SK-MEL-5 (cell line): ENCODE data around the gene KANK3. TPM values are rescaled to one million over a fixed set of nuclear protein-coding genes. Genes with fewer than 3 reads are reported as not detected.
"Not testable (repeated sequence)": the region's sequence is repeated elsewhere in the genome, so short reads cannot be mapped to it uniquely, and the experiment has no call there.

Experiments
- DNase-seq: peaks from one replicate; pipeline ENCODE4 v3.0.0-alpha.2; 2016; ENCODE audit warnings: low read depth, low spot score
- in situ Hi-C: cut with HindIII; loops from 2 replicates; pipeline ENCODE4 v1.10.0; 2016; ENCODE audit warnings: low sequenced_read_pairs, high pct_unique_total_duplicates, low pct_unique_long_range_greater_than_20kb
- small RNA-seq, 2 experiments: library from RNA; depleted of rRNA; stranded (forward); fragments of <200 nt; gene quantifications; one replicate each; pipeline ENCODE3, GENCODE V24; 2014
- total RNA-seq: library from RNA; depleted of rRNA; stranded (reverse); fragments of >200 nt; shearing (Covaris generic); gene quantifications from 2 replicates; pipeline ENCODE4 v1.2.3, GENCODE V29; 2014; rRNA removed

KANK3 gene
- total RNA-seq, 1 experiment from 2014 or later = 0.24 TPM

DNA sequence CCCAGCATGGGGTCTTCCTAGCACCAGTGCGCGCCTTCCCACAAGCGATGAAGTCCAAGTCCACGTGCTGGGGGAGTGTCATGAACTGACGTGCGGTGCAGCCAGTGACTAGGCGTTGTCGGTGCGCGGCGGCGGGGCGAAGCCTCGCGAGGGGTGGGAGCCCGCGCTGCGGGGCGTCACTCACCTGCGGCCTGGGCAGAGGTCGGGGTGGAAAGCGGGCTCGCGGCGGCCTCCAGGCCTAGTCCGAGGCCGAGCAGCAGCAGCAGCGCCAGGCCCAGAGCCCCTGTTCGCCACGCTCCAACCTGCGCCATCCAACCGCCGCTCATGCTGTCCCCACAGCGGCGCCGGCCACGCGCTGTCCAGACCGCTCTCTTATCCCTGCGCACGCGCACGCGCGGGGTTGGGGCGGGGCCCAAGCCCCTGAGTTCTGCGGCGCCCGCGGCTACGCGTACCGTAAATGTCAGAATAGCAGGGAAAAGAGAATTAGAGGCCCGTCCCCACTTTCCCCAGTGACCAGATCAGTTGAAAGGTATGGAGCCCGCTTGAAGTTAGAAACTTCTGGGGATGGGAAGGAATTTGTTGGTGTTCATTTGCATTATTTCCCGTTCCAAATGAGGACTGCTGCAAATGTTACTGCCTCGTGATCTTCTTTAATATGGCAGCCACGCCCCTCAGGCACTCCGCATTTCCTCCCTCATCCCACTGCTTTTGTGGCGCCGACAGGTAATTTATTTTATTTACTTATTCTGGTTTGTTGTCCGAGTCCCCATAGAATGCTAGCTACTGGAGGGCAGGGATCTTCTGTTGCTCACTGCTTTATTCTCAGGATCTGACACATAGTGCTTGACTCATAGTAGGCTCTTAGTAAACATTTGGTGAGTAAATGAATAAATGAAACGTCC, 34.8 kb downstream of the KANK3 start, which contains the start of gene CD320:
TSS of gene CD320 (minus strand) at position 394 of the 902 bp plus-strand sequence. CDS start at position 326, 68 bp downstream.
- DNase-seq = peak; percentile 89
- in situ Hi-C loops = no loop called here

DNA sequence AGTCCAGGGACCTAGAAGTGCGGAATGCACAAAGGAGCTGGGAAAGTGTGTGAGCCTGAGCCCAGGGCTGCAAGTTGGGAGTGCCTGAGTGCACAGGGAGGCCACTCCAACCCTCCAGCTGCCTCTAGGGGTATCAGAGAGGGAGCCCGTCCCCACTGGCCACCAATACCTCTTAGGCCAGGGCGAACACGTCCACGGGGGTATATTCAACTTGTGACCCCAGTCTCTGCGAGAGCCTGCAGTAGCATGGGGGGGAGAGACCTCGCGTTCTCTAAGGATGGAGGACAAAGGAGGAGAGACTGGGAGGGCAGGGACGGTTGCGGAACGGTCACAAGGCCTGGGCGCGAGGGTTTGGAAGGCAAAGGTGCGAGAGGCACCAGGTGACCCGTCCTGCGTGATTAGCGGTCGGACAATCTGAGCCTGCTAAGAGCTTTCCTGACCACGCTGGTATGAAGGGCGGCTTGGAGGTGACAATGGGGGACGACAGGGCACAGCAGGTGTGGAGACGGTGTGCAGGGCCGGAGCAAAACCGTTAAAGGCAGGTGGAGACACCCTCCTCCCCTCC, 35.6 kb downstream of the KANK3 start:
- in situ Hi-C loops = no loop called here

GRCh38 chr19:8306235-8307054, 36.6 kb downstream of the KANK3 start:
- DNase-seq = no peak
- in situ Hi-C loops = no loop called here

More for the DNA sequence above, 35.6 kb downstream of the KANK3 start:
- DNase-seq = no peak

- DNase-seq = no peak
- in situ Hi-C loops = no loop called here
Measured at GRCh38 chr19:8305798-8306197, 37.3 kb downstream of the KANK3 start.

DNA sequence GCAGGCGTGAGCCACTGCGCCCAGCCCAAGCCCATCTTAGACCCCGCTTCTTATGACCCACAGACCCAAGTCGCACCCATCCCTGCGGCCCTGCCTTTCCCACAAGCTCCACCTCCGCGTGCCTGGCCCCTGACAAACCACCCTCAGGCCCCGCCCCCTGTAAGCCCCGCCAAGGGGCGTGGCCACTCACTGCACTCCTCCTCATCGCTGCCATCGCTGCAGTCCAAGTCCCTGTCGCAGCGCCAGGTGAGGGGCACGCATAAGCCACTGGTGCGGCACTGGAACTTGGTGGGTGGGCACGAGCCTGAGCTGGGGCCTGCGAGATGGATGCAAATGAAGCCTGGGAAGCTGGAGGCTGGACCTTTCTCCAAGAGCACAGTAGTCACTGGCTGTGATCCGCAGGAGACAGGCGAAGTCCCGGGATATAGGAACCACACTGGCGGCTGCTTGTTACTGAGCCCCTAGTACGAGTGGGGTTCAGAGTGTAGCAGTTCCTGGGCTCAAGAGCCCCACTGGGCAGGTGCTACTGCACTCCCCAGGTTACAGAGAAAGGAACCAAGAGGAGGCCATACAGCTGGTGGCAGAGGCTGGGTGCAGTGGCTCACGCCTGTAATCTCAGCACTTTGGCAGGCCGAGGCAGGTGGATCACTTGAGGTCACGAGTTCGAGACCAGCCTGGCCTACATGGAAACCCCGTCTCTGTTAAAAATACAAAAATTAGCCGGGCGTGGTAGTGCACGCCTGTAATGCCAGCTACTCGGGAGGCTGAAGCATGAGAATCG, 38.0 kb downstream of the KANK3 start:
- peak; percentile 39 for DNase-seq
- in situ Hi-C loops = no loop called here

DNA sequence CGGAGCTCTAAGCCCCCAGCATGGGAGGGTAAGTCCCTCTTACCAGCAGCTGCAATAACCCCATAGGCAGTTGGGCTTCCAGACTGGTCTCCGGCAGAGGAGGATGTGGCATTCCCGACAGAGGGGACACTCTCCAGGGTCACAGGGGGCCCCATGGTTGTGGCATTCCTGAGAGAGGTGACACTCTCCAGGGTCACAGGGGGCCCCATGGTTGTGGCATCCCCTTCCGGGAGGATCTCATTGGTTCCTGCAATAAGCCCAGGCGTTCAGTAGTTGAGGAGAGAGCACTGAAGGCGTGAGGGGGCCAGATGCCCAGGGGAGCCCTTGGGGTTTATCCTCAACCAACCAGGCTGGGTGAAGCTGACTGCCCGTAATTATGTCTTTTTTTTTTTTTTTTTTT, 40.3 kb downstream of the KANK3 start:
- no peak for DNase-seq
- in situ Hi-C loops = no loop called here

DNA sequence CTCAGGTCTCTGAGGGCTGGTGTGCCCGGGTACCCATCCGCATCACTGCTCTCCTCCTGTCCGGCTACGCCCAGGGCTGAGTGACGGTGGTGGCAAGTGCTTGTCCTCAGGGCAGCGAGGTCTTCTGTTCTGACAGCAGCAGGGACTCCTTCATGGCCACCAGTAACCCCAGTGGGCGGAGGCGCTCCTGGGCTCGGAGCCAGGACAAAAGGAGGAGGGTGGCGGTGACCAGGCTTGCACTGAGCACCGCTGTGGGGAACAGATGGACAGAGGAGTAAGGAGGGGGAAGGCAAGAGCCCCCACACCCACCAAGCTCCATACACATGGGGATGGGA, 40.7 kb downstream of the KANK3 start:
- no peak for DNase-seq
- in situ Hi-C loops = no loop called here

- in situ Hi-C loops = not testable (repeated sequence)
Measured at GRCh38 chr19:8291337-8291736, 51.7 kb downstream of the KANK3 start.

DNA sequence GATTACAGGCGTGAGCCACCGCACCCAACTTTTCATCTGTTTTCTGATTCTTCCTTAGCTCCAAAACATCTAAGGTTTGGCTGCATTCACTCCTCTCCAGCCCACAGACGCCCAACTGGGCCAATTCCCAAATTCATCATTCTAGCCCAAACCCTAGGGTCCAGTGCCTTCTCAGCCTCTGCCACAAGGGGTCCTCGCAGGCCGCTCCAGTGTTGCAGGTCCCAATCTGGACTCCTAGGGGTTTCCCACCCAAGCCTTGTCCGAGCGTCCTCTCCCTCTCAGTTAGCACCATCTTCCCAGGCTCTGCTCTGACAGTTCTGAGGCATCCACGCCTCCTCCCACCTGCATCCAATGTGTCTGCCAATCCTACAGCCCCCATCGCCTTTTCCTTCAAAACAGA, 66.6 kb downstream of the KANK3 start:
- DNase-seq, in situ Hi-C loops: not testable (repeated sequence)

More at GRCh38 chr19:8291337-8291736, 51.7 kb downstream of the KANK3 start:
- not testable (repeated sequence) for DNase-seq

Small RNA genes lying within 50 kb of the gene (small RNA-seq; reads per million reads assigned to genes)
- gene MIR4999 = 0 reads per million in 2 experiments

Other genes with a start within 250 kb of the KANK3 start
- gene FBN3, start 193.7 kb downstream of the KANK3 start, total RNA-seq = not detected in 2 replicates
- 26.4 and 28.1 TPM in 2 replicates for gene CERS4, start 133.9 kb downstream of the KANK3 start, total RNA-seq
- 99.4 and 112 TPM in 2 replicates for gene CD320, start 34.9 kb downstream of the KANK3 start, total RNA-seq
- 46.4 and 57.1 TPM in 2 replicates for gene NDUFA7, start 21.9 kb downstream of the KANK3 start, total RNA-seq
- gene RPS28, start 21.8 kb downstream of the KANK3 start, total RNA-seq = 786 and 875 TPM in 2 replicates
- 0.45 TPM in 1 of 2 replicates, not detected in the other for gene ANGPTL4, start 20.9 kb upstream of the KANK3 start, total RNA-seq
- gene RAB11B, start 47.1 kb upstream of the KANK3 start, total RNA-seq = 5.5 and 6.4 TPM in 2 replicates
- 16.6 and 17.8 TPM in 2 replicates for gene MARCHF2, start 70.0 kb upstream of the KANK3 start, total RNA-seq
- 56.1 and 66.5 TPM in 2 replicates for gene HNRNPM, start 101.7 kb upstream of the KANK3 start, total RNA-seq
- gene PRAM1, start 159.4 kb upstream of the KANK3 start, total RNA-seq = not detected in 2 replicates
- gene ZNF414, start 170.9 kb upstream of the KANK3 start, total RNA-seq = 0.90 and 3.4 TPM in 2 replicates
- 0.05 and 0.27 TPM in 2 replicates for gene MYO1F, start 234.2 kb upstream of the KANK3 start, total RNA-seq